ENCODE data around the gene NRIP2.
A peak's percentile ranks its signal among the peaks of the same experiment; 100 is the strongest.

NRIP2 gene

GRCh38 chr12:2811801-2812200 is 23.0 kb downstream of the NRIP2 start:
- Histone ChIP-seq H3K4me3 (ENCODE audit: low read depth in 1 of 2, low read length in 2 of 2) (peak overlapping the region; percentile 74 to 100), H3K27ac (ENCODE audit: low read depth, low read length) (no peak overlapping the region)

GRCh38 chr12:2806700-2807099 is 28.1 kb downstream of the NRIP2 start:
- peaks cover 2% of the 10 kb centered on the region in 2 donors for H3K4me1 ChIP-seq (ENCODE audit: control insufficient read depth in 1 of 2, insufficient read depth in 2 of 2, low read length in 2 of 2)
- no peak overlapping the region for H3K4me3 ChIP-seq (ENCODE audit: low read depth in 1 of 2, low read length in 2 of 2)
- H3K36me3 ChIP-seq (ENCODE audit: control insufficient read depth in 1 of 2, insufficient read depth in 2 of 2, low read length in 2 of 2): peaks cover 17 to 43% of the 10 kb centered on the region in 2 donors
- H3K27ac ChIP-seq (ENCODE audit: low read depth, low read length): no peak overlapping the region
- H3K9ac ChIP-seq (ENCODE audit: low read depth in 1 of 2, low read length in 2 of 2): no peak overlapping the region
- no peaks in the 10 kb centered on the region for H3K9me3 ChIP-seq (ENCODE audit: control insufficient read depth in 1 of 2, low read length in 2 of 2)
- H3K27me3 ChIP-seq (ENCODE audit: control insufficient read depth in 1 of 2, insufficient read depth in 2 of 2, low read length in 2 of 2): no peaks in the 10 kb centered on the region

More at GRCh38 chr12:2811801-2812200, 23.0 kb downstream of the NRIP2 start:
- no peaks in the 10 kb centered on the region for H3K27me3 ChIP-seq (ENCODE audit: control insufficient read depth in 1 of 2, insufficient read depth in 2 of 2, low read length in 2 of 2)
- H3K9ac ChIP-seq (ENCODE audit: low read depth in 1 of 2, low read length in 2 of 2): peak overlapping the region; percentile 69 to 93
- no peaks in the 10 kb centered on the region for H3K9me3 ChIP-seq (ENCODE audit: control insufficient read depth in 1 of 2, low read length in 2 of 2)
- peaks cover 18 to 20% of the 10 kb centered on the region in 2 donors for H3K4me1 ChIP-seq (ENCODE audit: control insufficient read depth in 1 of 2, insufficient read depth in 2 of 2, low read length in 2 of 2)
- peaks cover 0 to 6% of the 10 kb centered on the region in 2 donors for H3K36me3 ChIP-seq (ENCODE audit: control insufficient read depth in 1 of 2, insufficient read depth in 2 of 2, low read length in 2 of 2)

GRCh38 chr12:2805143-2805520 is 29.7 kb downstream of the NRIP2 start:
- Histone ChIP-seq H3K9ac (ENCODE audit: low read depth in 1 of 2, low read length in 2 of 2) (no peak overlapping the region), H3K4me1 (ENCODE audit: control insufficient read depth in 1 of 2, insufficient read depth in 2 of 2, low read length in 2 of 2) (no peaks in the 10 kb centered on the region), H3K27ac (ENCODE audit: low read depth, low read length) (no peak overlapping the region), H3K9me3 (ENCODE audit: control insufficient read depth in 1 of 2, low read length in 2 of 2) (no peaks in the 10 kb centered on the region), H3K4me3 (ENCODE audit: low read depth in 1 of 2, low read length in 2 of 2) (no peak overlapping the region), H3K27me3 (ENCODE audit: control insufficient read depth in 1 of 2, insufficient read depth in 2 of 2, low read length in 2 of 2) (no peaks in the 10 kb centered on the region), H3K36me3 (ENCODE audit: control insufficient read depth in 1 of 2, insufficient read depth in 2 of 2, low read length in 2 of 2) (peaks cover 30 to 58% of the 10 kb centered on the region in 2 donors)

GRCh38 chr12:2804393-2805142 is 30.3 kb downstream of the NRIP2 start:
- no peaks in the 10 kb centered on the region for H3K27me3 ChIP-seq (ENCODE audit: control insufficient read depth in 1 of 2, insufficient read depth in 2 of 2, low read length in 2 of 2)
- H3K4me3 ChIP-seq (ENCODE audit: low read depth in 1 of 2, low read length in 2 of 2): no peak overlapping the region
- no peaks in the 10 kb centered on the region for H3K9me3 ChIP-seq (ENCODE audit: control insufficient read depth in 1 of 2, low read length in 2 of 2)
- no peaks in the 10 kb centered on the region for H3K4me1 ChIP-seq (ENCODE audit: control insufficient read depth in 1 of 2, insufficient read depth in 2 of 2, low read length in 2 of 2)
- no peak overlapping the region for H3K27ac ChIP-seq (ENCODE audit: low read depth, low read length)
- H3K9ac ChIP-seq (ENCODE audit: low read depth in 1 of 2, low read length in 2 of 2): no peak overlapping the region
- peaks cover 36 to 64% of the 10 kb centered on the region in 2 donors for H3K36me3 ChIP-seq (ENCODE audit: control insufficient read depth in 1 of 2, insufficient read depth in 2 of 2, low read length in 2 of 2)

- H3K9ac ChIP-seq (ENCODE audit: low read depth in 1 of 2, low read length in 2 of 2): no peak overlapping the region
- peaks cover 43 to 72% of the 10 kb centered on the region in 2 donors for H3K36me3 ChIP-seq (ENCODE audit: control insufficient read depth in 1 of 2, insufficient read depth in 2 of 2, low read length in 2 of 2)
- no peaks in the 10 kb centered on the region for H3K27me3 ChIP-seq (ENCODE audit: control insufficient read depth in 1 of 2, insufficient read depth in 2 of 2, low read length in 2 of 2)
- no peaks in the 10 kb centered on the region for H3K4me1 ChIP-seq (ENCODE audit: control insufficient read depth in 1 of 2, insufficient read depth in 2 of 2, low read length in 2 of 2)
- no peaks in the 10 kb centered on the region for H3K9me3 ChIP-seq (ENCODE audit: control insufficient read depth in 1 of 2, low read length in 2 of 2)
- H3K27ac ChIP-seq (ENCODE audit: low read depth, low read length): no peak overlapping the region
- no peak overlapping the region for H3K4me3 ChIP-seq (ENCODE audit: low read depth in 1 of 2, low read length in 2 of 2)
Observed at GRCh38 chr12:2803635-2804392, 31.0 kb downstream of the NRIP2 start.

- no peak overlapping the region for H3K27ac ChIP-seq (ENCODE audit: low read depth, low read length)
Observed at GRCh38 chr12:2801044-2801783, 33.6 kb downstream of the NRIP2 start.

GRCh38 chr12:2800046-2800570 is 34.7 kb downstream of the NRIP2 start:
- Histone ChIP-seq H3K36me3 (ENCODE audit: control insufficient read depth in 1 of 2, insufficient read depth in 2 of 2, low read length in 2 of 2) (peaks cover 56 to 79% of the 10 kb centered on the region in 2 donors), H3K4me3 (ENCODE audit: low read depth in 1 of 2, low read length in 2 of 2) (no peak overlapping the region), H3K9ac (ENCODE audit: low read depth in 1 of 2, low read length in 2 of 2) (no peak overlapping the region), H3K27me3 (ENCODE audit: control insufficient read depth in 1 of 2, insufficient read depth in 2 of 2, low read length in 2 of 2) (no peaks in the 10 kb centered on the region), H3K9me3 (ENCODE audit: control insufficient read depth in 1 of 2, low read length in 2 of 2) (no peaks in the 10 kb centered on the region), H3K4me1 (ENCODE audit: control insufficient read depth in 1 of 2, insufficient read depth in 2 of 2, low read length in 2 of 2) (peaks cover 16 to 22% of the 10 kb centered on the region in 2 donors), H3K27ac (ENCODE audit: low read depth, low read length) (no peak overlapping the region)

More at GRCh38 chr12:2801044-2801783, 33.6 kb downstream of the NRIP2 start:
- Histone ChIP-seq H3K9ac (ENCODE audit: low read depth in 1 of 2, low read length in 2 of 2) (no peak overlapping the region), H3K4me3 (ENCODE audit: low read depth in 1 of 2, low read length in 2 of 2) (no peak overlapping the region), H3K27me3 (ENCODE audit: control insufficient read depth in 1 of 2, insufficient read depth in 2 of 2, low read length in 2 of 2) (no peaks in the 10 kb centered on the region), H3K36me3 (ENCODE audit: control insufficient read depth in 1 of 2, insufficient read depth in 2 of 2, low read length in 2 of 2) (peaks cover 56 to 88% of the 10 kb centered on the region in 2 donors), H3K9me3 (ENCODE audit: control insufficient read depth in 1 of 2, low read length in 2 of 2) (no peaks in the 10 kb centered on the region), H3K4me1 (ENCODE audit: control insufficient read depth in 1 of 2, insufficient read depth in 2 of 2, low read length in 2 of 2) (peaks cover 16 to 18% of the 10 kb centered on the region in 2 donors)

- no peak overlapping the region for H3K4me3 ChIP-seq (ENCODE audit: low read depth in 1 of 2, low read length in 2 of 2)
- peaks cover 41 to 56% of the 10 kb centered on the region in 2 donors for H3K36me3 ChIP-seq (ENCODE audit: control insufficient read depth in 1 of 2, insufficient read depth in 2 of 2, low read length in 2 of 2)
- H3K27me3 ChIP-seq (ENCODE audit: control insufficient read depth in 1 of 2, insufficient read depth in 2 of 2, low read length in 2 of 2): no peaks in the 10 kb centered on the region
- no peaks in the 10 kb centered on the region for H3K9me3 ChIP-seq (ENCODE audit: control insufficient read depth in 1 of 2, low read length in 2 of 2)
- no peak overlapping the region for H3K27ac ChIP-seq (ENCODE audit: low read depth, low read length)
- no peak overlapping the region for H3K9ac ChIP-seq (ENCODE audit: low read depth in 1 of 2, low read length in 2 of 2)
- H3K4me1 ChIP-seq (ENCODE audit: control insufficient read depth in 1 of 2, insufficient read depth in 2 of 2, low read length in 2 of 2): peaks cover 23 to 27% of the 10 kb centered on the region in 2 donors
Observed at GRCh38 chr12:2797721-2798418, 37.0 kb downstream of the NRIP2 start.

GRCh38 chr12:2796187-2796666 is 38.6 kb downstream of the NRIP2 start:
- H3K27me3 ChIP-seq (ENCODE audit: control insufficient read depth in 1 of 2, insufficient read depth in 2 of 2, low read length in 2 of 2): no peaks in the 10 kb centered on the region
- H3K36me3 ChIP-seq (ENCODE audit: control insufficient read depth in 1 of 2, insufficient read depth in 2 of 2, low read length in 2 of 2): peaks cover 36 to 40% of the 10 kb centered on the region in 2 donors
- H3K27ac ChIP-seq (ENCODE audit: low read depth, low read length): no peak overlapping the region
- H3K4me1 ChIP-seq (ENCODE audit: control insufficient read depth in 1 of 2, insufficient read depth in 2 of 2, low read length in 2 of 2): peaks cover 27 to 28% of the 10 kb centered on the region in 2 donors
- peak overlapping the region; percentile 78 to 83 for H3K4me3 ChIP-seq (ENCODE audit: low read depth in 1 of 2, low read length in 2 of 2)
- peak overlapping the region; percentile 72 to 93 for H3K9ac ChIP-seq (ENCODE audit: low read depth in 1 of 2, low read length in 2 of 2)
- no peaks in the 10 kb centered on the region for H3K9me3 ChIP-seq (ENCODE audit: control insufficient read depth in 1 of 2, low read length in 2 of 2)
